ENCODE data around the gene ANO7. TPM values are rescaled to one million over a fixed set of nuclear protein-coding genes. Genes with fewer than 3 reads are reported as not detected.

Gene ANO7
- total RNA-seq, 1 experiment from 2014 or later: 0.84 TPM

DNA sequence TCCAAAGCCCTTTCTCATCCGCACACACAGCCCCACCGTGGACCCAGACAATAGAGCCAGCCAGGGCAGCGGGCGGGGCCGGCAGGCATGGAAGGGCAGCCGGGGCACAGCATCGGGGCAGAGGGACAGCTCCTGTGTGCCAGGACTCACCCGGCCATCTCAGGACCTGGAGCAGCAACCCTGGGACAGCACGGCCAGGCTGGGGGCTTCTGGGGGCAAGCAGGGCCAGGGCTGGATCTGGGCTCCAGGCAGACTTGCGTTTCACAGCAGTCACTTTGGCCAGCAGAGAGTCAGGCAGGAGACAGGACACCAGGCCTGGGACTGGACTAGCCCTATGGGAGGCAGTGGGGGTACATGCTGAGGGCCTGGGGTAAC is 15.5 kb downstream of the ANO7 start (continued):
- TF ChIP-seq, protein P1, sequence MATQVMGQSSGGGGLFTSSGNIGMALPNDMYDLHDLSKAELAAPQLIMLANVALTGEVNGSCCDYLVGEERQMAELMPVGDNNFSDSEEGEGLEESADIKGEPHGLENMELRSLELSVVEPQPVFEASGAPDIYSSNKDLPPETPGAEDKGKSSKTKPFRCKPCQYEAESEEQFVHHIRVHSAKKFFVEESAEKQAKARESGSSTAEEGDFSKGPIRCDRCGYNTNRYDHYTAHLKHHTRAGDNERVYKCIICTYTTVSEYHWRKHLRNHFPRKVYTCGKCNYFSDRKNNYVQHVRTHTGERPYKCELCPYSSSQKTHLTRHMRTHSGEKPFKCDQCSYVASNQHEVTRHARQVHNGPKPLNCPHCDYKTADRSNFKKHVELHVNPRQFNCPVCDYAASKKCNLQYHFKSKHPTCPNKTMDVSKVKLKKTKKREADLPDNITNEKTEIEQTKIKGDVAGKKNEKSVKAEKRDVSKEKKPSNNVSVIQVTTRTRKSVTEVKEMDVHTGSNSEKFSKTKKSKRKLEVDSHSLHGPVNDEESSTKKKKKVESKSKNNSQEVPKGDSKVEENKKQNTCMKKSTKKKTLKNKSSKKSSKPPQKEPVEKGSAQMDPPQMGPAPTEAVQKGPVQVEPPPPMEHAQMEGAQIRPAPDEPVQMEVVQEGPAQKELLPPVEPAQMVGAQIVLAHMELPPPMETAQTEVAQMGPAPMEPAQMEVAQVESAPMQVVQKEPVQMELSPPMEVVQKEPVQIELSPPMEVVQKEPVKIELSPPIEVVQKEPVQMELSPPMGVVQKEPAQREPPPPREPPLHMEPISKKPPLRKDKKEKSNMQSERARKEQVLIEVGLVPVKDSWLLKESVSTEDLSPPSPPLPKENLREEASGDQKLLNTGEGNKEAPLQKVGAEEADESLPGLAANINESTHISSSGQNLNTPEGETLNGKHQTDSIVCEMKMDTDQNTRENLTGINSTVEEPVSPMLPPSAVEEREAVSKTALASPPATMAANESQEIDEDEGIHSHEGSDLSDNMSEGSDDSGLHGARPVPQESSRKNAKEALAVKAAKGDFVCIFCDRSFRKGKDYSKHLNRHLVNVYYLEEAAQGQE (IDR thresholded peaks at IDR 0.05; ENCODE audit: low read depth): no peak

DNA sequence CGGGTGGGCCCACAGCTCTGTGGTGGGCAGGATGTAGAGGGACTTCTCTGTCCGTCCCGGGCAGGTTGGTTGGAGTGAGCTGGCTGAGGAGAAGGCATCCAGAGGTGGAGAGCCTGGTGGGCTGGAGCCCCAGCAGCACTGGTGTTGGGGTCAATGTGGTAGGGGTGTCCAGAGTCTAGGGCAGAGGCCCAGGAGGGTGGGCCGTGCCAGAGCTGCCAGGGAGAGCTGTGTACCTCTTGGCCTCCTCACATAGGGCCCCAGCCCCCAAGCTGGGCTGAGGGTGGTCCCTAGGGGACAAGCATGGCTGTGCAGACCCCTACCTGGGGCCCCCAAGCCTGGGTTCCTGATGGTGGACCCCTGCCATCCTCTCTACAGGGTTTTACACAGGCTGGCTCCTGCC is 16.0 kb downstream of the ANO7 start:
- no peaks in the 10 kb centered on the region for H3K9me3 ChIP-seq (ENCODE audit: control insufficient read depth in 1 of 2, insufficient read depth in 1 of 2, low read depth in 1 of 2, low read length in 2 of 2)
- POLR2A ChIA-PET: no interaction called here
- RAD21 ChIA-PET (ENCODE audit: low non-redundant PET in 1 of 2, low total read pairs in 2 of 2, uncharacterized antibody in 2 of 2, unreplicated experiment in 2 of 2): no interaction called here

More for the DNA sequence above, 16.0 kb downstream of the ANO7 start:
- DNase-seq (ENCODE audit: low read depth, low spot score): no peak
- TF ChIP-seq EZH2 (IDR thresholded peaks at IDR 0.05) (no peak), JUND (IDR thresholded peaks at IDR 0.05) (no peak), CBX3 (IDR thresholded peaks at IDR 0.05; ENCODE audit: low read depth) (no peak), ZFX (IDR thresholded peaks at IDR 0.05) (no peak), POLR2A (IDR thresholded peaks at IDR 0.05; ENCODE audit: borderline replicate concordance, extremely low read depth, insufficient read depth, insufficient read length) (no peak), FOSL1 (IDR thresholded peaks at IDR 0.05; ENCODE audit: low read depth) (no peak)
- TF ChIP-seq, protein P2, sequence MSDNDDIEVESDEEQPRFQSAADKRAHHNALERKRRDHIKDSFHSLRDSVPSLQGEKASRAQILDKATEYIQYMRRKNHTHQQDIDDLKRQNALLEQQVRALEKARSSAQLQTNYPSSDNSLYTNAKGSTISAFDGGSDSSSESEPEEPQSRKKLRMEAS (IDR thresholded peaks at IDR 0.05): no peak
- TF ChIP-seq, protein P3, sequence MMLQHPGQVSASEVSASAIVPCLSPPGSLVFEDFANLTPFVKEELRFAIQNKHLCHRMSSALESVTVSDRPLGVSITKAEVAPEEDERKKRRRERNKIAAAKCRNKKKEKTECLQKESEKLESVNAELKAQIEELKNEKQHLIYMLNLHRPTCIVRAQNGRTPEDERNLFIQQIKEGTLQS (IDR thresholded peaks at IDR 0.05): no peak
- H3K27me3 ChIP-seq (ENCODE audit: insufficient read depth, low read length): no peaks in the 10 kb centered on the region
- H3K9me2 ChIP-seq (ENCODE audit: insufficient read depth): no peaks in the 10 kb centered on the region
- H3K4me2 ChIP-seq (ENCODE audit: low read length): no peak overlapping the region
- no peak for ATAC-seq
- H4K20me1 ChIP-seq (ENCODE audit: insufficient read depth): no peaks in the 10 kb centered on the region
- no peak overlapping the region for H3K4me3 ChIP-seq (replicated peaks in 1 of 2; ENCODE audit: low read depth in 1 of 2, low read length in 2 of 2)
- intact Hi-C loops (cut with micrococcal nuclease): no loop called here
- BruUV-seq (replicated peaks): no TSS peak
- no peaks in the 10 kb centered on the region for H3K79me2 ChIP-seq (ENCODE audit: insufficient read depth, low read length)
- CTCF ChIA-PET: no interaction called here
- H3K9ac ChIP-seq (ENCODE audit: low read length): no peak overlapping the region
- H3K27ac ChIP-seq (ENCODE audit: low read depth, low read length): peak overlapping the region; percentile 14; the same call in 1 of the 2 replicates
- no peaks in the 10 kb centered on the region for H3K4me1 ChIP-seq (ENCODE audit: control insufficient read depth in 1 of 2, insufficient read depth in 2 of 2, low read length in 2 of 2)
- H2AFZ ChIP-seq (ENCODE audit: low read depth, low read length, poor library complexity, severe bottlenecking): no peak overlapping the region
- no peaks in the 10 kb centered on the region for H3K36me3 ChIP-seq (ENCODE audit: control insufficient read depth in 1 of 2, insufficient read depth in 2 of 2, low read length in 2 of 2)
